Neutrophil (primary cell): Measurements from ENCODE around the gene MRPS26.
"Not testable (repeated sequence)": the region's sequence is repeated elsewhere in the genome, so short reads cannot be mapped to it uniquely, and the experiment has no call there.

ENCODE experiments used
- H3K27ac ChIP-seq: fragments of 200-600 bp; sonication (generic); 2 replicates; pipeline ENCODE4 v1.5.1; 2016; ENCODE audit warnings: mild to moderate bottlenecking, moderate library complexity
- H3K27me3 ChIP-seq: fragments of 200-600 bp; sonication (generic); 2 replicates; pipeline ENCODE4 v1.6.0; 2016; ENCODE audit warnings: mild to moderate bottlenecking
- H3K36me3 ChIP-seq: fragments of 200-600 bp; sonication (generic); 2 replicates; pipeline ENCODE4 v1.5.1; 2017
- H3K4me1 ChIP-seq, 2 experiments: fragments of 200-600 bp in 1 of 2; sonication (generic) in 1 of 2; 1 replicate in 1 of 2; 2 replicates in 1 of 2; pipeline versions ENCODE4 v1.5.1 to v1.6.1; 2013 to 2016; ENCODE audit warnings: low read depth in 1 of 2, low read length in 1 of 2, mild to moderate bottlenecking in 1 of 2, moderate library complexity in 1 of 2; ENCODE audit not compliant: control insufficient read depth in 1 of 2, insufficient read depth in 1 of 2
- H3K4me3 ChIP-seq, 2 experiments: fragments of 200-600 bp in 1 of 2; sonication (generic) in 1 of 2; 1 replicate in 1 of 2; 2 replicates in 1 of 2; pipeline ENCODE4 v1.5.1; 2013 to 2016; ENCODE audit warnings: low read depth in 1 of 2, low read length in 1 of 2, mild to moderate bottlenecking in 1 of 2, moderate library complexity in 1 of 2
- H3K9me3 ChIP-seq: fragments of 200-600 bp; sonication (generic); 2 replicates; pipeline ENCODE4 v1.5.1; 2016
- CTCF ChIP-seq: fragments of 200-600 bp; sonication (generic); IDR thresholded peaks from 2 replicates; pipeline ENCODE4 v1.5.1; 2016; ENCODE audit warnings: antibody characterized with exemption

Gene MRPS26

GRCh38 chr20:3074812-3075211, 29.0 kb downstream of the MRPS26 start:
- Histone ChIP-seq H3K4me3 (peak overlapping the region in 1 of 2 experiments; percentile 7), H3K9me3 (no peaks in the 10 kb centered on the region), H3K27me3 (peaks cover 98% of the 10 kb centered on the region), H3K4me1 (peaks cover 42 to 61% of the 10 kb centered on the region in 2 experiments), H3K36me3 (no peaks in the 10 kb centered on the region), H3K27ac (no peak overlapping the region)
- TF ChIP-seq CTCF: no peak

- H3K4me3 ChIP-seq: not testable (repeated sequence)
Observed at GRCh38 chr20:3075315-3075714, 29.5 kb downstream of the MRPS26 start.

GRCh38 chr20:3077618-3078134, 31.8 kb downstream of the MRPS26 start:
- H3K4me1 ChIP-seq: peaks cover 30 to 46% of the 10 kb centered on the region in 2 experiments
- TF ChIP-seq CTCF: no peak
- H3K27ac ChIP-seq: peak overlapping the region; percentile 62
- H3K27me3 ChIP-seq: peaks cover 98% of the 10 kb centered on the region
- H3K36me3 ChIP-seq: no peaks in the 10 kb centered on the region
- H3K9me3 ChIP-seq: no peaks in the 10 kb centered on the region
- H3K4me3 ChIP-seq: peak overlapping the region in 1 of 2 experiments; percentile 28

More at GRCh38 chr20:3075315-3075714, 29.5 kb downstream of the MRPS26 start:
- H3K36me3 ChIP-seq, H3K9me3 ChIP-seq, H3K27ac ChIP-seq: not testable (repeated sequence)
- Histone ChIP-seq H3K4me1 (peaks cover 42 to 61% of the 10 kb centered on the region in 2 experiments), H3K27me3 (peaks cover 98% of the 10 kb centered on the region)

- TF ChIP-seq CTCF: no peak
- Histone ChIP-seq H3K4me3 (no peak overlapping the region), H3K36me3 (no peaks in the 10 kb centered on the region), H3K9me3 (no peaks in the 10 kb centered on the region), H3K4me1 (peaks cover 22 to 49% of the 10 kb centered on the region in 2 experiments), H3K27me3 (peaks cover 100% of the 10 kb centered on the region), H3K27ac (no peak overlapping the region)
Observed at GRCh38 chr20:3080939-3081388, 35.1 kb downstream of the MRPS26 start.

GRCh38 chr20:3081641-3082040, 35.8 kb downstream of the MRPS26 start:
- H3K27ac ChIP-seq: no peak overlapping the region
- H3K9me3 ChIP-seq: no peaks in the 10 kb centered on the region
- no peak for TF ChIP-seq CTCF
- no peak overlapping the region for H3K4me3 ChIP-seq
- H3K4me1 ChIP-seq: peaks cover 22 to 44% of the 10 kb centered on the region in 2 experiments
- peaks cover 97% of the 10 kb centered on the region for H3K27me3 ChIP-seq
- H3K36me3 ChIP-seq: no peaks in the 10 kb centered on the region

- Histone ChIP-seq H3K9me3 (no peaks in the 10 kb centered on the region), H3K27ac (no peak overlapping the region), H3K27me3 (peaks cover 94% of the 10 kb centered on the region), H3K4me3 (peak overlapping the region; percentile 15 to 53), H3K36me3 (no peaks in the 10 kb centered on the region), H3K4me1 (peaks cover 15 to 36% of the 10 kb centered on the region in 2 experiments)
- no peak for TF ChIP-seq CTCF
Observed at GRCh38 chr20:3082306-3082951, 36.6 kb downstream of the MRPS26 start.
